ENCODE data around the gene MRAP. TPM values are rescaled to one million over a fixed set of nuclear protein-coding genes. Genes with fewer than 3 reads are reported as not detected.

Gene MRAP
- total and polyA plus RNA-seq, 10 of the 15 experiments (the other 5 are each of a cell fraction or from before 2014, with no cell fraction given): 0.34 to 1.2 TPM; not detected in 8

DNA sequence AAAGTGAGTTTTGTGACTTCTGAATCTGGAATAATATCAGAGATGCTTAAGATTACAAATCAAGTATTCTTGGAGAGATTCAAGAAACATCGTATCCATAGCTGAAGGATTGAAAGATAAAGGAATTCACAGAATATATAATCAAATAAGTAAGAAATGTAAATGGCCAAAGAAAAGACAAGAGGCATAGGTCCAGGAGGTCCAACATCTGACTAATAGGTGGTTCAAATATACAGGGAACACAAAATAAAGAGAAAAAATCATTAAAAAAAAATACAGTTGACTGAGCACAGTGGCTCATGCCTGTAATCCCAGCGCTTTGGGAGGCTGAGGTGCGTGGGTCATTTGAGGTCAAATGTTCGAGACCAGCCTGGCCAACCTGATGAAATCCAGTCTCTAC lies 13.2 kb upstream of the MRAP start:
- Histone ChIP-seq H4K20me1 (ENCODE audit: control insufficient read depth, insufficient read depth) (no peaks in the 10 kb centered on the region), H3K27me3 (replicated peaks in 1 of 2; ENCODE audit: control insufficient read depth in 2 of 2, insufficient read depth in 2 of 2, low read length in 1 of 2) (no peaks in the 10 kb centered on the region), H3K9me3 (replicated peaks; ENCODE audit: control insufficient read depth, insufficient read depth, low read length) (no peaks in the 10 kb centered on the region), H3K27ac (ENCODE audit: control insufficient read depth, insufficient read depth) (no peak overlapping the region), H3K9ac (ENCODE audit: control insufficient read depth, insufficient read depth, low read length) (no peak overlapping the region), H3K4me2 (ENCODE audit: control insufficient read depth, insufficient read depth) (no peak overlapping the region), H2AFZ (ENCODE audit: control insufficient read depth, low read depth, low read length) (no peak overlapping the region), H3K4me1 (ENCODE audit: control insufficient read depth, insufficient read depth, low read length) (no peaks in the 10 kb centered on the region), H3K4me3 (no peak overlapping the region), H3K36me3 (ENCODE audit: control insufficient read depth in 2 of 2, insufficient read depth in 2 of 2, low read length in 1 of 2) (no peaks in the 10 kb centered on the region; a peak in 1 of 4 replicates), H3K79me2 (ENCODE audit: control insufficient read depth, insufficient read depth, low read length) (no peaks in the 10 kb centered on the region)
- POLR2A ChIA-PET: no interaction called here
- CTCF ChIA-PET: no interaction called here
- SMC1A ChIA-PET (ENCODE audit: uncharacterized antibody, unreplicated experiment): no interaction called here
- TF ChIP-seq, protein P1, sequence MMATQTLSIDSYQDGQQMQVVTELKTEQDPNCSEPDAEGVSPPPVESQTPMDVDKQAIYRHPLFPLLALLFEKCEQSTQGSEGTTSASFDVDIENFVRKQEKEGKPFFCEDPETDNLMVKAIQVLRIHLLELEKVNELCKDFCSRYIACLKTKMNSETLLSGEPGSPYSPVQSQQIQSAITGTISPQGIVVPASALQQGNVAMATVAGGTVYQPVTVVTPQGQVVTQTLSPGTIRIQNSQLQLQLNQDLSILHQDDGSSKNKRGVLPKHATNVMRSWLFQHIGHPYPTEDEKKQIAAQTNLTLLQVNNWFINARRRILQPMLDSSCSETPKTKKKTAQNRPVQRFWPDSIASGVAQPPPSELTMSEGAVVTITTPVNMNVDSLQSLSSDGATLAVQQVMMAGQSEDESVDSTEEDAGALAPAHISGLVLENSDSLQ (IDR thresholded peaks at IDR 0.05): no peak
- TF ChIP-seq, protein P2, sequence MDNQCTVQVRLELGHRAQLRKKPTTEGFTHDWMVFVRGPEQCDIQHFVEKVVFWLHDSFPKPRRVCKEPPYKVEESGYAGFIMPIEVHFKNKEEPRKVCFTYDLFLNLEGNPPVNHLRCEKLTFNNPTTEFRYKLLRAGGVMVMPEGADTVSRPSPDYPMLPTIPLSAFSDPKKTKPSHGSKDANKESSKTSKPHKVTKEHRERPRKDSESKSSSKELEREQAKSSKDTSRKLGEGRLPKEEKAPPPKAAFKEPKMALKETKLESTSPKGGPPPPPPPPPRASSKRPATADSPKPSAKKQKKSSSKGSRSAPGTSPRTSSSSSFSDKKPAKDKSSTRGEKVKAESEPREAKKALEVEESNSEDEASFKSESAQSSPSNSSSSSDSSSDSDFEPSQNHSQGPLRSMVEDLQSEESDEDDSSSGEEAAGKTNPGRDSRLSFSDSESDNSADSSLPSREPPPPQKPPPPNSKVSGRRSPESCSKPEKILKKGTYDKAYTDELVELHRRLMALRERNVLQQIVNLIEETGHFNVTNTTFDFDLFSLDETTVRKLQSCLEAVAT (IDR thresholded peaks at IDR 0.05): no peak
- no peak for TF ChIP-seq POLR2AphosphoS2 (IDR thresholded peaks at IDR 0.05; ENCODE audit: low read depth, low read length)
- no peak for TF ChIP-seq RUNX3 (IDR thresholded peaks at IDR 0.05; ENCODE audit: low read length)
- no peak for TF ChIP-seq WRNIP1 (IDR thresholded peaks at IDR 0.05; ENCODE audit: borderline replicate concordance, low read depth, low read length)
- intact Hi-C loops (cut with micrococcal nuclease; ENCODE audit: unreplicated experiment): no loop called here
- FAIRE-seq (no peak), DNase-seq (ENCODE audit: low read depth, low spot score) (no peak), ATAC-seq (no peak)
- BruUV-seq (replicated peaks): no TSS peak
- in situ Hi-C loops (cut with MboI): no loop called here
- RAD21 ChIA-PET (ENCODE audit: unreplicated experiment): no interaction called here
- WGBS (ENCODE audit: insufficient coverage, insufficient replicate concordance, low lambda C conversion rate, missing lambda C conversion rate): 97% methylated on average over 4 of the region's 4 CpGs

DNA sequence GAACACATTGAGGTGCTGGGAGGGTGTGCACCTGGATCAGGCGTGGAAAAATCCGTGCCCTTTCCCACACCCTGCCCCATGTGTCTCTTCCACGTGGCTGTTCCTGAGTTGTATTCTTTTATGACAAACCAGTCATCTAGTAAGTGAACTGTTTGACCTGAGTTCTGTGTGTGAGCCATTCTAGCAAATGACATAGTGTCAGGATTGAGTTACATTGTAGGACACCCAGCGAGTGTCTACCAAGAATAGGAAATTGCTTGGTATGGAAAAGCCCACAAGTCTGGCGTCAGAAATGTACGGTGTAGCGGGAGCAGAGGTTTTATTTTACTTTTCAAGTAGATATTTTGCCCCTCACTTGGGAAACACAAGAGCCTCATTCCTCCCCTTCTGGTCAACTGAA lies 1.2 kb upstream of the MRAP start:
- intact Hi-C loops (cut with micrococcal nuclease; ENCODE audit: unreplicated experiment): no loop called here
- H3K4me1 ChIP-seq (ENCODE audit: control insufficient read depth, insufficient read depth, low read length): no peaks in the 10 kb centered on the region
- BruUV-seq (replicated peaks): no TSS peak
- no peaks in the 10 kb centered on the region for H4K20me1 ChIP-seq (ENCODE audit: control insufficient read depth, insufficient read depth)
- H3K4me3 ChIP-seq: no peak overlapping the region
- in situ Hi-C loops (cut with MboI): no loop called here
- ChIA-PET RAD21 (ENCODE audit: unreplicated experiment) (no interaction called here), CTCF (no interaction called here), SMC1A (ENCODE audit: uncharacterized antibody, unreplicated experiment) (no interaction called here), POLR2A (no interaction called here)
- no peak overlapping the region for H3K27ac ChIP-seq (ENCODE audit: control insufficient read depth, insufficient read depth)
- no peaks in the 10 kb centered on the region for H3K9me3 ChIP-seq (replicated peaks; ENCODE audit: control insufficient read depth, insufficient read depth, low read length)
- no peaks in the 10 kb centered on the region; a peak in 1 of 4 replicates for H3K36me3 ChIP-seq (ENCODE audit: control insufficient read depth in 2 of 2, insufficient read depth in 2 of 2, low read length in 1 of 2)
- WGBS (ENCODE audit: insufficient coverage, insufficient replicate concordance, low lambda C conversion rate, missing lambda C conversion rate): 93% methylated on average over 7 of the region's 7 CpGs
- no peak overlapping the region for H3K9ac ChIP-seq (ENCODE audit: control insufficient read depth, insufficient read depth, low read length)
- no peak for DNase-seq (ENCODE audit: low read depth, low spot score)
- no peak overlapping the region for H3K4me2 ChIP-seq (ENCODE audit: control insufficient read depth, insufficient read depth)
- no peak for FAIRE-seq
- H3K27me3 ChIP-seq (replicated peaks in 1 of 2; ENCODE audit: control insufficient read depth in 2 of 2, insufficient read depth in 2 of 2, low read length in 1 of 2): no peaks in the 10 kb centered on the region
- no peak for ATAC-seq
- H2AFZ ChIP-seq (ENCODE audit: control insufficient read depth, low read depth, low read length): no peak overlapping the region
- H3K79me2 ChIP-seq (ENCODE audit: control insufficient read depth, insufficient read depth, low read length): no peaks in the 10 kb centered on the region
- TF ChIP-seq ASH2L (IDR thresholded peaks at IDR 0.05; ENCODE audit: borderline replicate concordance, low read depth) (no peak), MTA3 (IDR thresholded peaks at IDR 0.05; ENCODE audit: borderline replicate concordance, low read length) (no peak), HDAC2 (IDR thresholded peaks at IDR 0.05) (no peak), NR2F1 (conservative IDR thresholded peaks at IDR 0.05) (no peak), NR2C2 (IDR thresholded peaks at IDR 0.05; ENCODE audit: borderline replicate concordance, control insufficient read depth, insufficient read length, low read depth) (no peak), CBX3 (IDR thresholded peaks at IDR 0.05; ENCODE audit: borderline replicate concordance, low read depth) (no peak), RELB (IDR thresholded peaks at IDR 0.05; ENCODE audit: low read depth) (no peak), LARP7 (IDR thresholded peaks at IDR 0.05) (no peak), CBX5 (IDR thresholded peaks at IDR 0.05; ENCODE audit: low read depth) (no peak), ATF7 (IDR thresholded peaks at IDR 0.05; ENCODE audit: low read depth) (no peak), SUZ12 (IDR thresholded peaks at IDR 0.05; ENCODE audit: unreplicated experiment) (no peak)
